ENCODE measurements around the gene GRIA3.
"Not testable (repeated sequence)": the region's sequence is repeated elsewhere in the genome, so short reads cannot be mapped to it uniquely, and the experiment has no call there.

GRIA3 gene

DNA sequence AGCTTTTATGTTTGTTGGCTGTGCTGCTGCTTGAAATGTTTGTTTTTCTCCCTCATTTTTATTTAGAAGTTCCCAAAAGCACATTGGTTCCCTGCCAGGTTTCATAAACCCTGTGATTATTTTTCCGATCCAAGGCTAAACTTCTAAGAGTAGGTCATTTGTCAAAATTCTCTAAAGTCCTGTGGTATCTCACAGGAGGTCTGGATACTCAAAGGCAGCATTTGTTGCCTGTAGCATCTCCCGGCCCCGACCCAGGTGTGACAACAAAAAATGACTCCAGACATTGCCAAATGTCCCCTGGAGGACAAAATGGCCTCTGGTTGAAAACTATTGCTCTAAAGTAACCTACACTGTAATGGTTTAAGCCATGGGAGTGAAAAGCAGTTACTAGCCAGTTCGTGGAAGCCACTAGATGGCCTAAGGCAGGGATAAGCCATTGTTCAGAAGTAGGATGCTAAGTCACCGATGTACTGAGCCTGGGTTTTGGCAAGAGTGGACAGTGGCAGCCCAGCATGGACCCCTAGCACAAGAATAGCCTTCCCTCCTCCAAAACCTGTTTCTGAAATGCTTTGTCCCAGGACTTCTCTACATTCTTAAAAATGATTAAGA is 292.6 kb downstream of the GRIA3 start:
- DNase-seq = no peak

DNA sequence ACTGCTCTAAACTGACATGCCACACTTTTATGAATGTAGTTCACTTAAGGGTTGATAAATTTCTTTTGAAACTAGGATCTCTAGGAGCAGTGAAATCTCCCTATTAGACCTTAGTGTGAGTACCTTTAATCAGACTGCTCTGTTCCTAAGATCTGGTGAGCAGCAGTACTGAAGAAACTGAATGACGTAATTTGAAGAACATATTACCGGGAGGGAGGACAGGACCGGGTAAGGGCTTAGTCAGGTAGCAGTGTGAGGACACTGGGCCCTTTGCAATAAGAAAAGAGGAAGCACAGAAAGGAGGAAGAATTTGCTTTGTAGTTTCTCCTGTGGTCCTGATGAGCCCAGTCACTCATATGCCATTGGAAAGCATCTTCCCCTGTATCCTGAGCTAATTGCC is 293.6 kb downstream of the GRIA3 start:
- DNase-seq = no peak

DNA sequence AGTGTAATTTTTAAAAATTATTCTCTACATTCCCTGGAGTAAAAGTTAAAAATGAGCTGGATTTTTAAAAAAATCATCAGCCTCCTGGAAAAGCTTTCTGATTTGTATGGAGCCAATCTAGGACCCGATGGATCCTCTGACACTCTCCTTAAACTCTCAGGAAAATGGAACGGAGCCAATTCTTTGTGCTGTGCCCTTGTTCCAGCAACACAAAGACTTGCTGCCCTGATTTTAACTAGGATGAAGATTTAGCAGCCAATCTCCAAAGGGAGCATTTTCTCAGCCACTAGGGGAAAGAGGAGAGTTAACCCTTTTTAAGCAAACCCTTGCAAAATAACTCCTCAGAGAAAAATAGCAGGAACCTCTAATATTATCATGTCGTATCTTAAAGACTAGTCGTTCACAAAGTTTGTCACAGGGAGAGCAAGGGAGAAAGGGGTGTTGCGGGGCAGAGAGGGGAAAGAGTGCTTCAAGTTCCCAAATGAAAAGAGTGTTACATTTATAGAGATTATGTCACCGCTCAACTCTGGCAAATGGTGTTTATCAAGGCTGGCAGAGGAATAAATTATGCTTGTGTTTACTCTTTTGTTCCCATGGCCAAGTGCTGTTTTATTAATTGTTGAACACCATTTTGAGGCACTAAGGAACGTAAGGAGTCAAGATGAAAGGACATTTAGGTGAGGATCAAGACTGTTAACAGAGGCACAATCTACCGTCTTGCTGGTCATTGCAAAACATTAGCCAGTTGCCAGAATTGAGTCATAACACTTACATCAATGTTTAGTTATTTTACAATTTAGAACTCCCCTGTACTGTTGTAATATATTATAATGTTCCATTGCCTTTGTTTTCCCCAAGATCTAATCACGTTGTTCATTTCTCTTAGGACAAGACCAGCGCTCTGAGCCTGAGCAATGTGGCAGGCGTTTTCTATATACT is 298.1 kb downstream of the GRIA3 start:
- DNase-seq = no peak

DNA sequence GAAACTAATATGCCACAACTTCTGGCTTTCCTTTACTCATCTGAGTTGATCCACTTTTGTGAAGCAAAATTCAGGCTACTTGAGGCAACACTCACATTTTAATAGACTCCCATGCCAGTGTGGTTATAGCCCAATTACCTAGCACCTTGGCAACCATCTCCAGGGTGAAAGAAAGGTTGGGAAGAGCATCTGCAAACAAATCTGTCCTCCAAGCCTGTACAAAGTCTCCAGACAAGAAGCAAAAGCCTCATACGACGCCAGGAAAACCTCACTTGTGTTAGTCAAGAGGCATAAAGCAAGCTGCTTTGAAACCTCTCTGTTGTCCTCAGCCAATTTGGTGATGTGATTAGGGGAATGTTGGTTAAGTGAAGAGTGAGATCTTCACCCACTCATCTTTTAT is 302.2 kb downstream of the GRIA3 start:
- no peak for DNase-seq

DNA sequence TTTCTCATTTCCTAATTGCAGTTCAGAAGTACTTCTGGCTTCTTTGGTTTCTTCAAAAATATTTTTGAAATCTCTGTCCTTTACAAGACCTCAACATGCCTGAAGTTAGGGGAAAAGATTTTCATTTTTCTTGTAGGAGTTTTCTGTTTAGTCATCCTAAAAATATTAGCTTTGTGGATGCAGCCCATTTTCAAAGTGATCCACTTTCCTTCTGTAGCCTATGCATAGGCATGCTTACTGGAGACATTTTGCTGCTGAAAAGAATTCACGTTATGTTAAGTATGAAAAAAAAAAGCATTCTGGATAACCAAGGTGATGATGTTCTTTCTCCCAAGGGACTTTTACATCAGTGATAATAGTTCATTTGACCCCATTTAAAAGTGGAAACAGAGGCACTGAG is 303.2 kb downstream of the GRIA3 start:
- DNase-seq = no peak

DNA sequence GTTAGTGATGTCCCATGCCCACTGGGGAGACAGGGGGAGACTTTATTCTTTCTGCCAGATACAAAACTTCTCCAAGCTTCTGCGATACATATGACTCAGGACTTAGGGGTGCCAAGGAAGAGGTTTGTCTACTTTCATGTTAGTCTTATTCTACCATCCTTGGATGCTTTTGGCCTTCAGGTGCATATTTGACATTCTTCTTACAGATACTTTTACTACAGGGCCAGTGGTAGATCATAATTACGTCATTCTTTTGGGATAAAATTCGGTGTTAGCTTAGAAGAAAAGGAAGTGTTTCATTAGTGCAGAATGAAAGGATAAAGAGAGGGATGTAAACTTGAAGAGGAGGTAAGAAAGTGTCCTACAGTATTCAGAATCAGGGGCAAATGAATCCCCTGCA is 303.6 kb downstream of the GRIA3 start:
- no peak for DNase-seq

DNA sequence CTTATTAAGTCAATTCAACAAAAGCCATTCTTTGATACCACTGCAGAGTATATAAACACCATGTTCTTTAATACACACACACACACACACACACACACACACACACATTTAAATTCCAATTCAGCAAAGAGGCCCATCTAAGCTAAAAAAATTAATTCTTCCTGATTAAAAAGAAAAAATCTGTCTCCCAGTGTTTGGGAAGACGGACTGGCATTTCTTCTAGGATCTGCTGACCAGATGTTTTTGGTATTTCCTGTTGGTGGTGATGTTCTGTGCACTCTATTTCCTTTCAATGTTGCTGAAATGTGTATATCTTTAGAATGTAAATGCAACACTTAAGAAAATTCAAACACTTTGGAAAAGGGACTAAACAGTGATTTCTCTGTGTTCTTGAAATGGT is 304.9 kb downstream of the GRIA3 start:
- no peak for DNase-seq

DNA sequence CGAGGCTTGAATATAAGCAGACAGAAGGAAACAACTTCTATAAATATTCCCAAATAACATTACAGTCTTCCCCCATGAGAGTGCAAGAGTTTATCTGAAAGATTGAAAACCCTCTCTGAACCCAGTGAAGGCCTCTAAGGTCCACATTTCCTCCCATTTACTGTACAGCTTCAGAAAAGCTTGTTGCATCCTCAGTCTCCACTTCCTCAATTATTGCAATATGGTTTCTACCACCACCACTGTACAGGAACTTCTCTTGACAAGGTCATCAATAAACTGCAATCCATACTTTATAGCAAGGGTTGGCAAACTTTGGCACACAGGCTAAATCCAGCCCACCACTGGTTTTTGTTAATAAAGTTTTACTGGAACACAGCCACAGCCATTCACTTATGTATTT is 309.8 kb downstream of the GRIA3 start:
- DNase-seq = no peak

DNA sequence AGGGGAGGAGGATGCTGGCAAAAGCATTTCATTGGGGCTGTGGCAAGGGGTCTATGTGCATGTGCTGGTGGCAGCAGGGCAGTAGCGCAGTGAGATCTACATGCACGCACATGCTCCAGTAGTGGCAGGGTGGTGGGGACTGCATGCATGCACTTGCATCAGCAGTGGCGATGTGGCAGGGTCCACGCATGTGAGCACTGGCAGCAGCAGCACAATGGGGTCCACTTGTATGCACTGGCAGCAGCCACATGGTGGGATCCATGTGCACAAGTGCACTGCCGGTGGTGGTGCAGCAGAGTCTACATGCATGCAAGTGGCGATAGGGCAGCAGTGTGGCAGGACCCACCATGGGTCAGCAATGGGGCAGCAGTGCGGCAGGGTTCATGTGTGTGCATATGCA is 315.7 kb downstream of the GRIA3 start:
- DNase-seq = no peak

DNA sequence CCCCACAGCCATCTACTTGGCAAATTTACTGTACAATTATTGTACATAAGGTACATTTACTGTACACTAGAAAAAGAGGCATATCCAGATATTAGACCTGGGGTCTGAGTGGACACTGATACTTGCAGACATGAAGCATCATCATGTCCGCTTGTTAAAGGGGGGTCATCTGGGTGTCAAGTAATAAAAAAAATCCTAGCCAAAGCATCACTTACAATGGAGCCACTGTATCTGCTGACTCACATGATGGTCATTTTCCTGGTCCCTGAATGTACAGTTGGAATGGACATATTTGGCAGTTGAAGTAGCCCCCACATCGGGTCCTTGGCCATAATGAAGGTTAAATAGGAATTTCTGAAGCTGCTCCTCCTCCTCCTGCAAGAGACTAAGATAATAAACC is 320.0 kb downstream of the GRIA3 start:
- no peak for DNase-seq

DNA sequence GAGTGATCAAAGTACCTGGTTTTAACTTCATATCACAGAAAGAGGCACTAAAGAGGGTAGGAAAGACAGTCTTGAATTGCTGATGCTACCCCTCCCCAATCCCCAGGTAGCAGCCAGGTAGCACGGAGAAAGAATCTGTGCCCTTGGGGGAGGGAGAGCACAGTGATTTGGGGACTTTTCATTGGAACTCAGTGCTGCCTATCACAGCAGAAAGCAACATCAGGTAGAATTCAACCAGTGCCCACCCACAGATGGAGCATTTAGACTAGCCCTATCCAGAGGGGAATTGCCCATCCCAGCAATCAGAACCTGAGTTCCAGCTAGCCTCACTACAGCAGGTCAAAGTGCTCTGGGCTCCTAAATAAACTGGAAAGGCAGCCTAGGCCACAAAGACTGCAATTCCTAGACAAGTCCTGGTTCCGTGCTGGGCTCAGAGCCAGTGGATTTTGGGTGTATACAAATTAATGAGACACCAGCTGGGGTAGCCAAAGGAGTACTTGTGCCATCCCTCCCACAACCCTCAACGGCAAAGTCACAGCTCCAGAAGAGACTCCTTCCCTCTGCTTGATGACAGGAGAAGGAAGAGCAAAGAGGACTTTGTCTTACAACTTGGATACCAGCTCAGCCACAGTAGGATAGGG is 320.7 kb downstream of the GRIA3 start:
- no peak for DNase-seq

DNA sequence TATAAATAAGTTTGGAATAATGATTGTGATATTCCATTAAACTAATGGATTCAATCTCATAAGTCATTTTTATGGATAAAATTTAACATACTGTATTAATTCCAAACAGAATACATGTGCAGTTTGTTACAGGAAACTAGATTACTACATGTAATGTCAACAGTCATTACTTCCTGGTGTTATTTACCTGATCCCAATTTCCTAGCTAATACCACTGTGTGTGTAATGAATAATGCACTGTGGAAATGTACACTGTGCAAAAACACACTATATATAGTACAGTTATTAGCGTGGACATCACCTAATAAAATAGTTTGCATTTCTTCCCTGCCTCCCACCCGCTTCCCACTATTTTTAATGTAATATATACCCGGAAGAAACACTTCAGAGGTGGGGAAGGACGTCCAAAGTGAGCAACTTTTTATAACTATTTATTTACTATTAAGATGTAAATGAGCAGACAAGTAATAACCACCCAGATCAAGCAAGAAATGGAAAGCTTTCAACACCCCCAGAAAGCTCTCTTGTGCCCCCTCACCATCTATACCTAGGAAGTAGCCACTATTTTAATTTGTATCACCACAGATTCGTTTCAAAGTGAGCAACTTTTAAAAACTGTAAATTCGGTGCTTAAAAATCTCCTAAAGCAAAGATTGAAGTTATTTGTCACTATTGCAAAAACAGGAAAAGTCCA is 329.7 kb downstream of the GRIA3 start:
- DNase-seq = no peak

DNA sequence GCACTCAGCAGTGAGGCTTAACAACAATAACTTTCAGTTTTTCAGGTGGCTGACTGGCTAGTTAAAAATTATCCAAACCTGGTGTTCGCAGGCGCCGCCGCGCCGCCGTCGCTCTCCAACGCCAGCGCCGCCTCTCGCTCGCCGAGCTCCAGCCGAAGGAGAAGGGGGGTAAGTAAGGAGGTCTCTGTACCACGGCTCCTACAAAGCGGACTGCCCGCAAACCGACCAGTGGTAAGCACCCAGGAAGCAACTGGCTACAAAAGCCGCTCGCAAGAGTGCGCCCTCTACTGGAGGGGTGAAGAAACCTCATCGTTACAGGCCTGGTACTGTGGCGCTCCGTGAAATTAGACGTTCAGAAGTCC is 330.2 kb downstream of the GRIA3 start:
- DNase-seq = not testable (repeated sequence)

DNA sequence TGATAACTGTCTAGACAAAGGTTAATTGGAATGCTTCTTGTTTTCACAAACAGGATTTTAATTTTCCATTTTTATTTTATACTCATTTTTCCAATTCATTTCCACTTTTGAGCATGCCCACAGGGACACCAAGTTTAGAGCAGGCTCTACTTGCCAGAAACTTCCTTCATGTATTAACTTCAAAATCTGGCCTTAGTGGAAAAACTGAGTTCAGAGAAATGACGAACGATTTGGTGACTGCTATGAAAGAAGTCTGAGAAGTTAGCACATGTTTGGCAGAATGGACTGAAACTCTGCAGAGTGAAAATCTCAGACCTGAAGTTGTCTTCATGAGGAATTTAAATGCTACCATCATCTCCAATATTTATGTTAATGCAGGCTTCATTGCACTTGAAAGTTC is 334.7 kb downstream of the GRIA3 start:
- no peak for DNase-seq

DNA sequence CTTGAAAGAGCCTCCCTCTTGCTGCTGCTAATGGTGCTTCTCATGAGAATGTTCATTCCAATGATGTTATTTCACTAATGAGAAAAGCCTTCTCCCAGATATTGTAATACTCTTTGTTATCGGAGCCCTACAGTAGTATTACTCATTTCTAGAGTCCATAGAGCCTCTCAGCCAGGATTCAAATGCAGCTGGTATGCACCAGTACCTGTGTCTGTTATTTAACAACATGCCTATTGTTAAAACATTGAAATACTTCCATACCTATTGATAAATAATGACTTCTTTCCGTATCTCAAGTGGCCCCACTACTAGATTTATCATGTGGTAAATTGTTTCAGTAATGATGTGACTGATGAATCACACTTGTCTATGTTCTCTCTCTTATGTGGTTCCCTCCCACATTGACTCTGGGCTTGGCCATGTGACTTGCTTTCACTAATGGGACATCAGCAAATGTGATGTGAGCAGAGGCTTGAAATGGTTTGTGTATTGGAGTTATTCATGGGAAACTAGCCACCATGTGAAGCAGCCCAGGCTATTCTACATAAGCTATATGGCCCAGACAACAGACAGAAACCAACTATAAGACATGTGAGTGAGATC is 341.1 kb downstream of the GRIA3 start:
- no peak for DNase-seq

DNA sequence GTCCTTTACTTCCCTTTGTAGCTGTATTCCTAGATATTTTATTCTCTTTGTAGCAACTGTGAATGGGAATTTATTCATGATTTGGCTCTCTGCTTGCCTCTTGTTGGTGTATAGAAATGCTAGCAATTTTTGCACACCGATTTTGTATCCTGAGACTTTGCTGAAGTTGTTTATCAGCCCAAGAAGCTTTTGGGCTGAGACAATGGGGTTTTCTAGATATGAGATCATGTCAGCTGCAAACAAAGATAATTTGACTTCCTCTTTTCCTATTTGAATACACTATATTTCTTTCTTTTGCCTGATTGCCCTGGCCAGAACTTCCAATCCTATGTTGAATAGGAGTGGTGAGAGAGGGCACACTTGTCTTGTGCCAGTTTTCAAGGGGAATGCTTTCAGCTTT is 346.6 kb downstream of the GRIA3 start:
- DNase-seq = not testable (repeated sequence)
